Prostate gland (tissue), 2 donors: ENCODE results near the gene SCAMP1. TPM values are rescaled to one million over a fixed set of nuclear protein-coding genes. Genes with fewer than 3 reads are reported as not detected.
"Not testable (repeated sequence)": the region's sequence is repeated elsewhere in the genome, so short reads cannot be mapped to it uniquely, and the experiment has no call there.

Experiments
- DNase-seq: peaks from one replicate; pipeline ENCODE4 v3.0.0-alpha.2; 2019; ENCODE audit warnings: low spot score
- H3K27ac ChIP-seq, 2 donors: fragments of 200-600 bp; sonication (generic); 2 replicates each; pipeline ENCODE4 v1.5.1; 2017 to 2019
- H3K27me3 ChIP-seq: fragments of 200-600 bp; sonication (generic); replicated peaks from 2 replicates; pipeline ENCODE4 v1.5.1; 2019; ENCODE audit not compliant: insufficient read depth
- H3K36me3 ChIP-seq, 2 donors: fragments of 200-600 bp; sonication (generic); 1 replicate in 1 of 2; 2 replicates in 1 of 2; pipeline versions ENCODE4 v1.5.1 to v1.8.1; 2017 to 2019
- H3K4me1 ChIP-seq: fragments of 200-600 bp; sonication (generic); replicated peaks from 2 replicates; pipeline ENCODE4 v1.5.1; 2019
- H3K4me3 ChIP-seq, 2 donors: fragments of 200-600 bp; sonication (generic); 2 replicates each; pipeline ENCODE4 v1.5.1; 2017 to 2019
- H3K9me3 ChIP-seq: fragments of 200-600 bp; sonication (generic); 2 replicates; pipeline ENCODE4 v1.5.1; 2017
- POLR2A ChIP-seq: fragments of 450-650 bp; IDR thresholded peaks from one replicate; pipeline ENCODE4 v1.6.1; 2016; ENCODE audit warnings: antibody characterized with exemption, mild to moderate bottlenecking
- POLR2AphosphoS5 ChIP-seq: sonication (generic); formaldehyde crosslinking; IDR thresholded peaks from one replicate; pipeline ENCODE4 v1.6.1; 2017; ENCODE audit warnings: antibody characterized with exemption
- WGBS: methylation state at CpG from one replicate; pipeline ENCODE4 v1.1.5; 2018; 5-methylcytosine and 5-hydroxymethylcytosine counted together
- intact Hi-C: fragments of 100-400 bp; cut with DNase I; formaldehyde crosslinking; loops from one replicate; pipeline ENCODE4 v1.14.2; 2022
- total RNA-seq, 2 donors: library from RNA; depleted of rRNA; stranded (reverse); fragments of >200 nt; gene quantifications; one replicate each; pipeline ENCODE4 v1.1.0, GENCODE V29; 2016
- TF ChIP-seq, protein P1 (sequence below), 4 experiments: fragments of 200-600 bp in 2 of 4; fragments of 450-650 bp in 2 of 4; sonication (generic) in 2 of 4; IDR thresholded peaks; 1 replicate in 3 of 4; 2 replicates in 1 of 4; pipeline ENCODE4 v1.5.1; 2016 to 2019; ENCODE audit warnings: antibody characterized with exemption in 4 of 4, mild to moderate bottlenecking in 2 of 4, moderate library complexity in 2 of 4

The SCAMP1 gene
- total RNA-seq, 2 donors from 2014 or later = 39.0 to 41.0 TPM

DNA sequence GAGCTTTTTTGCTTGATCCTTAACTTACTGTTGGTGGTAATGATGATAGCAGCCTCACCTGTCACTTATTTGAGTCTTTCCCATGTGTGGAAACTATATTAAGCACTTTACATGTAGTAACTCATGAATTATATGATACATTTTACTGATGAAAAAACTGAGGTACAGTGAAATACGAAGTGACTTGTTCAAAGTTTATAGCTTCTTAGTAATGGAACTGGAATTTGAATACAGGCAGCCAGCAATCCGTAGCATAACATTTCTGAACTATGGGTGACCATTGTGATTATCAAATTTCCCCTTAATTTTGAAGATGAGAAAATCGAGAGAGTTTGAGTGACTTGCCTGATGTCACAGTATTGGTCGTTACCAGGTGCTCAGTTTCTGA is 17.3 kb downstream of the SCAMP1 start:
- H3K9me3 ChIP-seq = no peaks in the 10 kb centered on the region
- intact Hi-C loops = no loop called here
- no peaks in the 10 kb centered on the region for H3K27me3 ChIP-seq
- H3K27ac ChIP-seq = no peak overlapping the region
- 74% methylated on average over 4 of the region's 4 CpGs for WGBS
- TF ChIP-seq, protein P1, sequence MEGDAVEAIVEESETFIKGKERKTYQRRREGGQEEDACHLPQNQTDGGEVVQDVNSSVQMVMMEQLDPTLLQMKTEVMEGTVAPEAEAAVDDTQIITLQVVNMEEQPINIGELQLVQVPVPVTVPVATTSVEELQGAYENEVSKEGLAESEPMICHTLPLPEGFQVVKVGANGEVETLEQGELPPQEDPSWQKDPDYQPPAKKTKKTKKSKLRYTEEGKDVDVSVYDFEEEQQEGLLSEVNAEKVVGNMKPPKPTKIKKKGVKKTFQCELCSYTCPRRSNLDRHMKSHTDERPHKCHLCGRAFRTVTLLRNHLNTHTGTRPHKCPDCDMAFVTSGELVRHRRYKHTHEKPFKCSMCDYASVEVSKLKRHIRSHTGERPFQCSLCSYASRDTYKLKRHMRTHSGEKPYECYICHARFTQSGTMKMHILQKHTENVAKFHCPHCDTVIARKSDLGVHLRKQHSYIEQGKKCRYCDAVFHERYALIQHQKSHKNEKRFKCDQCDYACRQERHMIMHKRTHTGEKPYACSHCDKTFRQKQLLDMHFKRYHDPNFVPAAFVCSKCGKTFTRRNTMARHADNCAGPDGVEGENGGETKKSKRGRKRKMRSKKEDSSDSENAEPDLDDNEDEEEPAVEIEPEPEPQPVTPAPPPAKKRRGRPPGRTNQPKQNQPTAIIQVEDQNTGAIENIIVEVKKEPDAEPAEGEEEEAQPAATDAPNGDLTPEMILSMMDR (IDR thresholded peaks at IDR 0.05) = no peak
- TF ChIP-seq POLR2AphosphoS5 (no peak), POLR2A (no peak)
- no peak overlapping the region for H3K4me3 ChIP-seq
- no peaks in the 10 kb centered on the region for H3K4me1 ChIP-seq
- no peaks in the 10 kb centered on the region for H3K36me3 ChIP-seq
- DNase-seq = no peak

DNA sequence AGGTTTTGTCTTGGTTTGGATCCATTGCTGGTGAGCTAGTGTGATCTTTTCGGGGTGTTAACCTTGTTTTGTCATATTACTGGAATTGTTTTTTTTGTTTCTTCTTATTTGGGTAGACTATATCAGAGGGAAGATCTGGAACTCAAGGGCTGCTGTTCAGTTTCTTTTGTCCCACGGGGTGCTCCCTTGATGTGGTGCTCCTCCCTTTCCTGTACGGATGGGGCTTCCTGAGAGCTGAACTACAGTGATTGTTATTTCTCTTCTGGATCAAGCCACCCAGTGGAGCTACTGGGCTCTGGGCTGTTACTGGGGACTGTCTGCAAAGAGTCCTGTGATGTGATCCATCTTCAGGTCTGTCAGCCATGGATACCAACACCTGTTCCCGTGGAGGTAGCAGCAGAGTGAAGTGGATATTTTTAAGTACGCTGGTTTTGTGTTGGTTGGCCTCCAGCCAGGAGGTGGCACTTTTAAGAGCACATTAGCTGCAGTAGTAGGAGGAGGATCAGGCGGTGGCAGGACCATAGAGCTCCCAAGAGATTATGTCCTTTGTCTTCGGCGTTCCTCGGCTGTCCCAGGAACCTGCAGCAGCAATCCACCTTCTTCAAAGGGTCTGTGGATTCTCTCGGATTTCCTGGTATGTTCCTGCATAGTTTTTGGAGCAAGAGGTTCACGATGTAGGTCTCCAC is 27.2 kb downstream of the SCAMP1 start:
- WGBS = 92% methylated on average over 11 of the region's 11 CpGs
- no peaks in the 10 kb centered on the region for H3K27me3 ChIP-seq
- no peak overlapping the region for H3K4me3 ChIP-seq
- H3K4me1 ChIP-seq = no peaks in the 10 kb centered on the region
- no peaks in the 10 kb centered on the region for H3K9me3 ChIP-seq
- intact Hi-C loops = no loop called here
- no peak overlapping the region for H3K27ac ChIP-seq
- no peaks in the 10 kb centered on the region for H3K36me3 ChIP-seq
- TF ChIP-seq, protein P1 (IDR thresholded peaks at IDR 0.05) = no peak
- TF ChIP-seq POLR2A = no peak
- TF ChIP-seq POLR2AphosphoS5 = no peak
- no peak for DNase-seq

DNA sequence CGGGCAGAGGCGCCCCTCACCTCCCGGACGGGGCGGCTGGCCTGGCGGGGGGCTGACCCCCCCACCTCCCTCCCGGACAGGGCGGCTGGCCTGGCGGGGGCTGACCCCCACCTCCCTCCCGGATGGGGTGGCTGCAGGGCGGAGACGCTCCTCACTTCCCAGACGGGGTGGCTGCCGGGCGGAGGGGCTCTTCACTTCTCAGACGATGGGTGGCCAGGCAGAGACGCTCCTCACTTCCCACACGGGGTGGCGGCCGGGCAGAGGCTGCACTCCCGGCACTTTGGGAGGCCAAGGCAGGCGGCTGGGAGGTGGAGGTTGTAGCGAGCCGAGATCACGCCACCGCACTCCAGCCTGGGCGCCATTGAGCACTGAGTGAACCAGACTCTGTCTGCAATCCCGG is 30.9 kb downstream of the SCAMP1 start:
- H3K36me3 ChIP-seq, H3K27ac ChIP-seq, H3K4me3 ChIP-seq, H3K4me1 ChIP-seq, DNase-seq, H3K27me3 ChIP-seq, intact Hi-C loops, H3K9me3 ChIP-seq: not testable (repeated sequence)
- WGBS = over 99% methylated on average over 16 of the region's 28 CpGs

DNA sequence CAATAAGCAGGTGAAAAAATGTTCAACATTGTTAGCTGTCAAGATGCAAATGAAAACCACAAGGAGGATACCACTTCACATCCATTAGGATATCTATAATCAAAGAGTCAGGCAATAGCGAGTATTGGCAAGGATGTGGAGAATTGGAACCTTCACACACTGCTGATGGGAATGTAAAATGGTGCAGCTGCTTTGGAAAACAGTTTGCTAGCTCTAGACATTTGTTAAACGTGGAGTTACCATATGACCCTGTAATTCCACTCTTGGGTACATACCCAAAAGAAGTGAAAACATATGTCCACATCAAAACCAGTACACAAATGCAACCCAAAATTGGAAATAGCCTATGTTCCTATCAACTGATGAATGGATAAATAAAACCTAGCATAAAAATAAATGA is 37.4 kb downstream of the SCAMP1 start:
- 89% methylated on average over 2 of the region's 2 CpGs for WGBS
- H3K4me3 ChIP-seq = no peak overlapping the region
- H3K9me3 ChIP-seq = no peaks in the 10 kb centered on the region
- no peak overlapping the region for H3K27ac ChIP-seq
- H3K27me3 ChIP-seq = no peaks in the 10 kb centered on the region
- no peaks in the 10 kb centered on the region for H3K36me3 ChIP-seq
- no peak for TF ChIP-seq POLR2AphosphoS5
- TF ChIP-seq, protein P1 (IDR thresholded peaks at IDR 0.05) = no peak
- TF ChIP-seq POLR2A = no peak
- DNase-seq = no peak
- intact Hi-C loops = no loop called here
- H3K4me1 ChIP-seq = no peaks in the 10 kb centered on the region

DNA sequence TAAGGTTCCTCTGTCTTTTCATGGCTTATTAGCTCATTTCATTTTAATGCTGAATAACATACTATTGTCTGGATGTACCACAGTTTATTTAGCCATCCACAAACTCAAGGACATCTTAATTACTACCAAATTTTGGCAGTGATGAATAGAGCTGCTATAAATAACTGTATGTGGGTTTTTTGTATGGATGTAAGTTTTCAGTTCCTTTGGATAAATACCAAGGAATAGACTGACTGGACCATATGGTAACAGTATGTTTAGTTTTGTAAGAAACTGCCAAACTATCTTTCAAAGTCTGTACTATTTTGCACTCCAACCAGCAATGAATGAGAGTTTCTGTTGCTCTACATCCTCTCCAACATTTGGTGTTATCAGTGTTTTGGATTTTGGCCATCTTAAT is 38.7 kb downstream of the SCAMP1 start:
- H3K4me3 ChIP-seq = no peak overlapping the region
- DNase-seq = no peak
- H3K36me3 ChIP-seq = no peaks in the 10 kb centered on the region
- TF ChIP-seq, protein P1 (IDR thresholded peaks at IDR 0.05) = no peak
- TF ChIP-seq POLR2A (no peak), POLR2AphosphoS5 (no peak)
- no peaks in the 10 kb centered on the region for H3K4me1 ChIP-seq
- H3K27me3 ChIP-seq = no peaks in the 10 kb centered on the region
- intact Hi-C loops = no loop called here
- no peak overlapping the region for H3K27ac ChIP-seq
- H3K9me3 ChIP-seq = no peaks in the 10 kb centered on the region
